Activated CD4-positive, alpha-beta T cell treated with anti-CD3 and anti-CD28 coated beads, Interleukin-2, Interleukin-6, amounts not matched to agents 100 ng/mL and 50 ng/mL, durations not matched to agents 16 hours and 8 hours (primary cell): ENCODE data around the gene ACADVL.

Source experiments
- DNase-seq: peaks from one replicate; pipeline ENCODE4 v3.0.0-alpha.2; 2020

Gene ACADVL

DNA sequence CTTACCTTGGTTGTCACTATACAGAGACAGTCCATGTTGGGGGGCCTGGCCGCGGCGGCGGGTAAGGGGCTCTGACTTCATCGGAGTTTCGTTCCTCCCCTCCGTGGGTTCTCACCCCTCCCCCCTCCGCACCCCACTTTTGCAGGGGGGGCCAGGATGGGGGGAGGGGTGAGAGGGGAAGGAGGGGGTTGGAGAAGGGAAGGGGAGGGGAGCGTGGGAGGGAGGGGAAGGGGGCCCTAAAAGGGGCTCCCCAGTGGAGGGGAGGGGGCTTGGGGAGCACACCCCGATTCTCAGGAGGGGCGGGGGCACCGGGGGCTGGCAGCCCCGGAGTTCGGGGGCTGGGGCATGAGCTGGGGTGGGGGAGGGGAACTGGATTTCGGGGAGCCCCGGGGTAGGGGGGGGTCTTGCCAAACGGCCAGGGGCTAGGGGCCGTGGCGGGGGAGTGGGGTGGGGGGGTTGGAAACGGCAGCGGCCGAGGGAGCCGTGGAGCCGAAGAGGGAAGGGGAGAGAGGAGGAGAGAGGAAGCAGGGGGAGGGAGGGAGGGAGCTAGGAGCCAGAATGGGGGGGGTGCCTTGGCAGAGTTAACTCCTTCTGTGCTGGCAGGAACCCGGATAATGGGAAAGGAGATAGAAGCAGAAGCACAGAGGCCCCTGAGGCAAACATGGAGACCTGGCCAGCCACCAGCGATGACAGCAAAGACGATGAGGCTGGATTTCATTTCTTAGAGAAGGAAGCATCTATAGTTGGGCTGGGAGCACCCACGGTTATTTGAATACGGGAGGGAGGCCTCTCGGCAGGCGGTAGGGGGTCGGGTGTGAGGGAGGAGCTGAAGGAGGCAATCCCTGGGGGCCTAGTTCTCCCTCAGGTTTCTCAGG, 2.4 kb upstream of the ACADVL start:
- DNase-seq, result no peak

DNA sequence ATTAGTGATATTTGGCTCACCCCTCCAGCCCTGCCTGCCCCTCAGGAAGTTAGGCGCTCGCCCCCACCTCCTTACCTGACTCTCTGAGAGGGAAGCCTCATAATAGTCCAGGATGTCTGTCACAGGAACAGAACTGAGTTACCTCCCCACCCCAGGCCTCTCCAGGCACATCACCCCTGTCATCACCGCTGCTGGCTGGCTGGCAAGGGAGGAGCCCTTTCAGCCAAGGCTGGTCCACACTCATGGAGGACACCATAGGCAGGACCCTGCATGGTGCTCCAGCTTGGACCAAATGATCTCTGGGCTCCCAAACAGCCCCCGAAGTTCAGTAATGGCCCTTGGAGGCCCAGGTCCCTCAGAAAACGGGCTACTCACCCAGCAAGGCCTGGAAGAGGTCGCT, 1.6 kb upstream of the ACADVL start:
- no peak for DNase-seq

DNA sequence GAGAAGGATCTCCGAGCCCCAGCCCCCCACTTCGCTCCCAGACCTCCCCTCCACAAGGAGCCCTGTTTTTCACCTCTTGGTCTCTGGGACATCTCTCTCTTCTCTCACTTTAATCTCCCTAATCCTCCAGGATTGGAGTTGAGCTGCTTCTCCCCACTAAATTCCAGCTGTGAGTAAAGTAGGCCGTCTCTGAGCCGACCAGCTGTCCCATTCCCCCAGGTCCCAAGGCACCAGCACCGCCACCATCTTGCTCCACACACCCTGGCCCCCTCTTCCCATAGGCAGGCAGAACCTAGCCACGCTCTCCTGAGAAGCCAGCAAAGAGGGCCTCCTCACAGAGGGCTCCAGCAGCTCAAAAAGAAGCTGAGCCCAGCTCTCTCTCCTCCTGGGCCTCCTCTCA, 980 bp upstream of the ACADVL start:
- DNase-seq, result no peak

DNA sequence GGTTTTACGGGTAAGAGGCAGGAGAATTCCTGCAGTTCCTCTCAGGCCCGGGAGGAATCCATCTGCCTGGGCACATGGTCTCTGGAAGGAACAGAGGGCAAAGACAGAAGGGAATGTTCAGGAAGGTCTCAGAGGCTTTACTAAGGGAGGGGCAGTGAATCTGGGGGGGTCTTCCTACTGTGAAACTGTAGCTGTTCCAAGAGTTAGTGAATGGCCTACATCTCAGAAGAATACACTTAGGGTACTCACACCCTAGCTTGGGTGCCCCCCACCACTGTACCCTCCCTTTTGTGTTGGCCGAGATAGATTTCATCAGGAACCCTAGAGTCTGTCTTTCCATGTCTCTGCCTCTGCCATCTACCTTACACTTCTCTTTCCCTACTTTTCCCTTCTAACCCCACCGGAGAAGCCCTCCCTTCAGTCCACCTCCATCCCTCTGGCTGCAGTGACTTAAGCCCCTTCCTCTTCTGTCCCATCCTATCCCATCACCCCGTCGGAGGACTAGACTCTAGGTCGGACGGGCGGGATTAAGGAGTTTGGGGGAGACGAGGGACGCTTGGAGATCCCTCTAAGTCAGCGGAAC, 418 bp upstream of the ACADVL start:
- DNase-seq, result no peak

DNA sequence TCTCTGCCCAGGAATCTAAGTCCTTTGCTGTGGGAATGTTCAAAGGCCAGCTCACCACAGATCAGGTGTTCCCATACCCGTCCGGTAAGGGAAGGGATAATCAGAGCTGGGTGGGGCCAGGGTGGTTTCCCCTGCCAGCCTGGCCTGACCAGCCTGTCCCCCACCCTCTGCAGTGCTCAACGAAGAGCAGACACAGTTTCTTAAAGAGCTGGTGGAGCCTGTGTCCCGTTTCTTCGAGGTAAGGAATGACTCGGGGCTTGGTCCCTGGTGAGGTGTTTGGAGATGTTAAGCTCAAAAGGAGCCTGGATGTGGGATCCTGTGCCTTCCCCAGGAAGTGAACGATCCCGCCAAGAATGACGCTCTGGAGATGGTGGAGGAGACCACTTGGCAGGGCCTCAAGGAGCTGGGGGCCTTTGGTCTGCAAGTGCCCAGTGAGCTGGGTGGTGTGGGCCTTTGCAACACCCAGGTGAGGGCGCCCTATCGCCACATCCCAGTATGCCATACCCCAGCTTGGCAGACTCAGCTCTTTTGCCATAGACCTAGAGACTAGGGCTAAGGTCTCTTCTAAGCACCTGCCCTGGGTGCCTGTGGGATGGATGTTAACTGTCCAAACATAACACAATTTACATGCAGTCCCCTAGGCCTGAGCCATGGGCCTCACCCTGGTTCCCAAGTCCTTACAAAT, 997 bp downstream of the ACADVL start:
- peak; percentile 79 for DNase-seq

DNA sequence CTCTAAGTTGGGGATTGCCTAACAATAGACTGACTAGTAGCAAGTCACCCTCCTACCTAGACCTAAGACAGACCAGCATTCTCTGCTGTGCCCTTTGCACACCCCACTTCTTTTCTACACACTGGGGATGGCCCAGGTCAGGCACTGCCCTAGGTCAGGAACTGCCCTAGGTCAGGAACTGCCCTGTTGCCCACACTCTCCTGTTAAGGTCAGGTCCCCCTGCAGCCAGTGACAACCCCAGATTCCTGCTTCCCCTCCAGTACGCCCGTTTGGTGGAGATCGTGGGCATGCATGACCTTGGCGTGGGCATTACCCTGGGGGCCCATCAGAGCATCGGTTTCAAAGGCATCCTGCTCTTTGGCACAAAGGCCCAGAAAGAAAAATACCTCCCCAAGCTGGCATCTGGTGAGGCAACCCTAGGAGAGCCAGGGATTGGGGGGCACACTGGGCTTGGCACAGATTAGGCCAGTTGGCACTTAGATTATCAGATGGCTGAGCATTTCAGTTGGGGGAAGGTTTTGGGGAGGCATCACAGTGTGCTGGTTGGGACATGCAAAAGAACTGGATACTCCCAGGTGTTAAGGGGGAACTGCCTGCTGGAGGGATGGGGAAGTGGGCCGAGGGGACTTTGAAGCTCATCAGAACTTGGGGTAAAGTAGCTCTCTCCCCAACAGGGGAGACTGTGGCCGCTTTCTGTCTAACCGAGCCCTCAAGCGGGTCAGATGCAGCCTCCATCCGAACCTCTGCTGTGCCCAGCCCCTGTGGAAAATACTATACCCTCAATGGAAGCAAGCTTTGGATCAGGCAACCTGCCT, 1.7 kb downstream of the ACADVL start:
- no peak for DNase-seq

DNA sequence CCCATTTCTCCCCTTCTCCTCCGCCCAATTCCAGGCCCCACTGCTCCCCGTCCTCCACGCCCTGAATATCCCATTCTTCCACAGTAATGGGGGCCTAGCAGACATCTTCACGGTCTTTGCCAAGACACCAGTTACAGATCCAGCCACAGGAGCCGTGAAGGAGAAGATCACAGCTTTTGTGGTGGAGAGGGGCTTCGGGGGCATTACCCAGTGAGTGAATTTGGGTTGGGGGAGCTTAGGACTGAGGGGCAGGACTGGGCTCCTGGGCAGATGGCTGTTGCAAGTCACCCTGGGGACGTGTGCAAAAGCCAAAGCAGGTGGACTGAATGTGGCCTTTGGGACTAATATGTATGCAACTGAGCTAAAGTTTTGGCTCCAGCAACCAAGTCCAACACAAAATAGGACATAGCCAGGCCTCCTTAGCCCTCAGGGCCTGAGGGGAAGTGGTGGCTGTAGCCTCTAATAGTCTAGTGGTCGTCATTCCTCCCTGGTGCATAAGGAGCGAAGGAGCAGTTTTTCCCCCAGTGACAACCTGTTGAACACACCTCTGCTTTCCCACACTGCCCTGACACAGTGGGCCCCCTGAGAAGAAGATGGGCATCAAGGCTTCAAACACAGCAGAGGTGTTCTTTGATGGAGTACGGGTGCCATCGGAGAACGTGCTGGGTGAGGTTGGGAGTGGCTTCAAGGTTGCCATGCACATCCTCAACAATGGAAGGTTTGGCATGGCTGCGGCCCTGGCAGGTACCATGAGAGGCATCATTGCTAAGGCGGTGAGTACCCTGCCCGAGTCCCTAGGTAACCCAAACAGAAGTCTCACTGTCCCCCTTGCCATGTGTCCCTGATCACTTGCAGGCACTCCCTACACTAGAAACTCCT, 2.6 kb downstream of the ACADVL start:
- DNase-seq, result no peak

DNA sequence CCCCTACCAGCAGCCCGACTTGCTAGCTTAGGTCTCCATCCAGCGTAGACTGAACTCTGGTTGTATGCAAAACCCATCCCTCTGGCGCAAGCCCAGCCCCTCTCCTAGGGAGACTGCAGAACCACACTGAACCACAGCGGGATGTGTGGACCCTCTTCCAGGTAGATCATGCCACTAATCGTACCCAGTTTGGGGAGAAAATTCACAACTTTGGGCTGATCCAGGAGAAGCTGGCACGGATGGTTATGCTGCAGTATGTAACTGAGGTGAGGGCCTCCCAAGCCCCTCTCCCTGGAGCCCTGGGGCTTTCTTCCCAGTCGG, 3.2 kb downstream of the ACADVL start:
- no peak for DNase-seq

DNA sequence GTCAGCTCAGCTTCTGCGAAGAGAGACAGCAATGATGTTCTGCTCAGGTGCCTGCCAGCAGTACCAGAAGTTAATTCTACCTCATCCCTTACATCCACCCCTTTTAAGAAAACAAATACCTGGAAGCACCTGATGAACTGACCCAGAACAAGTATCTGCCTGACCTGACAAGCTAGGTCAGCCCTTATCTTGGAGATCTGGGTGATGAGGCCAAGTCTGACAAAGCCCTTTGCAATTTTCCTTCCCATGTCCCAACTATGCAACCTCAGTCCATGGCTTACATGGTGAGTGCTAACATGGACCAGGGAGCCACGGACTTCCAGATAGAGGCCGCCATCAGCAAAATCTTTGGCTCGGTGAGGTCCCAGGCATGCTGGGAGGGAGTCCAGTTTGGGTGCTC, 3.6 kb downstream of the ACADVL start:
- no peak for DNase-seq

DNA sequence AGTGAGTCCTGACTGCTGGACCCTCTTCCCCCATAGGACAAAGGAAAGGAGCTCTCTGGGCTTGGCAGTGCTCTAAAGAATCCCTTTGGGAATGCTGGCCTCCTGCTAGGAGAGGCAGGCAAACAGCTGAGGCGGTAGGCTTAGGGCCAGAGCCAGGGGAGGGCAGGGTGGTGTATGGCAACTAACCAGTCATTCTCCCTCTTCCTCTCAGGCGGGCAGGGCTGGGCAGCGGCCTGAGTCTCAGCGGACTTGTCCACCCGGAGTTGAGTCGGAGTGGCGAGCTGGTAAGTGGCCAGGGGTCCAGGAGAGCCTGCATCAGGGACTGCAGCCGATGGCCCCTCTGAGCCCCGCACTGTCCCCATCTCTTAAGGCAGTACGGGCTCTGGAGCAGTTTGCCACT, 4.4 kb downstream of the ACADVL start:
- DNase-seq, result no peak

DNA sequence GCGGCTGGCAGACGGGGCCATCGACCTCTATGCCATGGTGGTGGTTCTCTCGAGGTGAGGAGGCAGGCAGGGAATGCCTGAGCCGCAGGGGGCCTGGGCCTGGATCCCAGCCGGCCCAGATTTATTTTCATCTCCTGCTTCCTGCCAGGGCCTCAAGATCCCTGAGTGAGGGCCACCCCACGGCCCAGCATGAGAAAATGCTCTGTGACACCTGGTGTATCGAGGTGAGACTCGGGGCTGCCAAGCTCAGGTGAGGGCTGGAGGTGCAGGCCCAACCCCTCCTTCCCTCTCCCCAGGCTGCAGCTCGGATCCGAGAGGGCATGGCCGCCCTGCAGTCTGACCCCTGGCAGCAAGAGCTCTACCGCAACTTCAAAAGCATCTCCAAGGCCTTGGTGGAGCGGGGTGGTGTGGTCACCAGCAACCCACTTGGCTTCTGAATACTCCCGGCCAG, 4.9 kb downstream of the ACADVL start:
- no peak for DNase-seq

DNA sequence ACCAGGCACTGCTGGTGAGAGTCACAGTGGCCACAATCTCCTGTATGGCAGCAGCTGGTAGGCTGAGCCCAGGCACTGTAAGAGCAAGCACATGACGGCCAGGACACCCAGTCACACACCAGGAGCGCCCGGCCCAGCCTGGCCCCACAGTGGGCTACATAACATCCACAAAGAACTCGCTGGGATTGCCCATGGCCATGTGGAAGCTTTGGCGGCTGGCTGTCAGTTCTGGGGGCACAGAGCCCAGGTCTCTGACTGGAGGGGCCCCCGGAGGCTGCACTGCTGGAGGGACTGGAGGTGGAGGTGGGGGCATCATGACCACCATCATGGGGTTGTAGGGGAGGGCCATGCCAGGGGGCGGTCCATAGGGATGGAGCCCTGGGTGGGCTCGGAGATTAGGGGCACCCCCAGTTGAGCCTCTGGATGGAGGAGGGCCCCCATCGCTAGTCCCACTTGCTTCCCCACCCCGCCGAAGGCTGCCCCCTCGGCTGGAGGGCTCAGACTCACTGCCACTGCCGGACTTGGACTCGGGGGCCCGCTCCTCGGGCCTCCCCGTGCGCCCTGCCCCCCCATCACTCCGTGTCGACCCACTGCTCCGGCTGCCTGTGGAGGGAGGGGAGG, 6.1 kb downstream of the ACADVL start:
- DNase-seq, result no peak

DNA sequence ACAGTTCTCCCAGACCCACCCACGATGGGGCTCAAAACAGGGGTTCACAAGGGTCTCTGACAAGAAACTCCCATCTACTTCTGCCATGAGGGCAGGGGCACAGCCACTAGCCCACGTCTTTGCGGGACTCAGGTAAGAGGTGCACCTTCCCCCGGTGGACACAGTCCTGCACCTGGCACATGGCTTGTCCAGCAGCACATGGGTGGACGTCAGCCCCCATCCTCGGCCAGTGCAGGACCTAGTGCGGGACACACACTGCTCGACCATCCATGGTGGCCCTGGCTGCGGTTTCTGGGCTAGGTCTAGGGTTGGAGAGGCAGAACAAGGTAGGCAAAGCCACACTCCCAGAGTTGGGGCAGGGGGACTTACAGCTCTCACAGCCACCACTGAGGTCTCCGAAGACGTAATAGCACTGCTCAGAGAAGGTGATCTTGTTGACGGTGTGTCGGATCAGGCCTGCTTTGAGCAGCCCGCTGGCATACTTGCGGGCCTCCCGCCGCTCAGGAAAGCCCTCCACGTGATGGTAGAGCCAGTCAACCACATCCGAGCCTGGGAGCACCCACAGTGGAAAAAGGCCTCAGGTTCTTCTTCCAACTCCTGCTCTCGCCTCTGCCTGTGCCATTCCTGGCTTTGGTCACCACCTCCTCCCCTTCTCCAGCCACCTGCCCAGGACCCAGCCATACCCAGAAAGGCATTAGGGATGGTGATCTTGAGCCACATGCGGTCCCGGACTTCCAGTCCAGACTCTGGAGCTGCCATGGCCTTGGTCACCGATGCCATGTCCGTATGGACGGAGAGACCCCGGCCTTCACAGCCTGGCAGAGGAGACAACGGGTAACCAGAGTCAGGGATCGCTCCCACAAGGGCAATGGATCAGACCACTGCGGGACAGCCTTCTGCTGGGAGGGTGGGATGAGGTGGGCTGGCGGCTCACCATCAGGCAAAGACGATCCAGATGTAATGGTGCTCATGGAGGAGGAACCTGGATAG, 7.3 kb downstream of the ACADVL start:
- no peak for DNase-seq

DNA sequence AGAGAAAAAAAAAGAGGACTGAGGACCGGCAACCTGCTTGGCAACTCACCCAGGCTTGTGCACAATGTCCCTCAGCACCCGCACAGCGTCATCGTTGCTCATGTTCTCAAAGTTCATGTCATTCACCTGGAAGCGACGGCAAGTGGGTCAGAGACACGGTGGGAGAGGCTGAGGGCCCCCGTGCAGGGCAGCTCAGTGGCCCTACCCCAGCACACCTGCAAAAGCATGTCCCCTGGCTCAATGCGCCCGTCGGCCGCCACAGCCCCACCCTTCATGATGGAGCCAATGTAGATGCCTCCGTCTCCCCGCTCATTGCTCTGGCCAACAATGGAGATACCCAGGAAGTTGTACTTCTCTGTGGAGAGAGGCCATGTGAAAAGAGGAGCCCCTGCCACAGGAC, 9.2 kb downstream of the ACADVL start:
- DNase-seq, result no peak

DNA sequence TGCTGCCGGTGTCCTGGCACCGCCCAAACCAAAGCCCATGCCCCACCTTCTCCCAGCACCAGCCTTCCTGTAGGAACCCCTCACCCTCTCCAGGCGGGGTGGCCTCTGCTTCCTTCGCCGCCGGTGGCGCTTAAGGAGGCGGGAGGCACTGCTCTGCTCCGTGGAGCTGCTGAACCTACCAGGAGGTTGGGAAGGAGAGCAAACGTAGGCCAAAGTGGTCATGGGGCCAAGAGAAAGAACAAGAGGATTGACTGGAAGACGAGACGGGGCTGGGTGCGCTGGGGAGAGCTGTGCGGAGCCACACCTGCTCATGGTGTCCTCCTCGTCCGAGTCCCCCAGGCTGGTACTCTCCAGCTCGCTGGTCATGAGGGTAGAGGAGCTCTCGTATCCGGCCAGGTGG, 9.8 kb downstream of the ACADVL start:
- DNase-seq, result no peak

DNA sequence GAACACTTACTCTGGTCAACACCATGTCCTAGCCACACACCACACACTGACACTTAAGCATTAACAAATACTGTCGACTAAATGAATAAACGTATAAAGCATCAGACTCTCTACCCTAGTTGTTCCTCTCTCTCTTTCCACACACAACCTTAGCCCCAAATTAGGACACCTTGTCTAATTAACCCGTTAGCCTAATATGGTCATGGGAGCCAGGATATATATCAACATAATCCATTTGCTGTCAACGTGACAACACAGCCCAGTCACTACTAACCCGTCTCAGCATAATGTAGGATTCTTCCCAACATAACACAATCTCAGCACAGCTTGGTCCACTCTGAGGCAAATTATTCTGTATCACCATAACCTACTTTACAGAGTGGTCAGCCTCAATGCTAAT, 12.4 kb downstream of the ACADVL start:
- no peak for DNase-seq

DNA sequence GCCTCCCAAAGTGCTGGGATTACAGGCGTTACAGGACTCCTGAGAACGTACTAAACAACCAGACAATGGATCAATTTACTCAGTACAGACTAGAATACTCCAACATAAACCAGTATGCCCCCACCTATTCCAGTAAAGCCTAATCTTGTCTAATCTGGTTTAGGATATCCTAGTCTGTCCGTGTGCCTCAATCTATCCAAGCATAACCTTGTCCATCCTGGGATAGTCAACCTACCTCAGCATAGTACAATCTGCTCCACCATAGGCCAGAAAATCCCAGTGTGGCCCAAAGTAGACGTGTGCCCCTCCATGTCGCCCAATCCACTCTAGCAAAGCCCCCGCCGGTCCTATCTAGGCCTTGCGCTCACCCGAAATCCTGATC, 14.0 kb downstream of the ACADVL start:
- DNase-seq, result no peak

DNA sequence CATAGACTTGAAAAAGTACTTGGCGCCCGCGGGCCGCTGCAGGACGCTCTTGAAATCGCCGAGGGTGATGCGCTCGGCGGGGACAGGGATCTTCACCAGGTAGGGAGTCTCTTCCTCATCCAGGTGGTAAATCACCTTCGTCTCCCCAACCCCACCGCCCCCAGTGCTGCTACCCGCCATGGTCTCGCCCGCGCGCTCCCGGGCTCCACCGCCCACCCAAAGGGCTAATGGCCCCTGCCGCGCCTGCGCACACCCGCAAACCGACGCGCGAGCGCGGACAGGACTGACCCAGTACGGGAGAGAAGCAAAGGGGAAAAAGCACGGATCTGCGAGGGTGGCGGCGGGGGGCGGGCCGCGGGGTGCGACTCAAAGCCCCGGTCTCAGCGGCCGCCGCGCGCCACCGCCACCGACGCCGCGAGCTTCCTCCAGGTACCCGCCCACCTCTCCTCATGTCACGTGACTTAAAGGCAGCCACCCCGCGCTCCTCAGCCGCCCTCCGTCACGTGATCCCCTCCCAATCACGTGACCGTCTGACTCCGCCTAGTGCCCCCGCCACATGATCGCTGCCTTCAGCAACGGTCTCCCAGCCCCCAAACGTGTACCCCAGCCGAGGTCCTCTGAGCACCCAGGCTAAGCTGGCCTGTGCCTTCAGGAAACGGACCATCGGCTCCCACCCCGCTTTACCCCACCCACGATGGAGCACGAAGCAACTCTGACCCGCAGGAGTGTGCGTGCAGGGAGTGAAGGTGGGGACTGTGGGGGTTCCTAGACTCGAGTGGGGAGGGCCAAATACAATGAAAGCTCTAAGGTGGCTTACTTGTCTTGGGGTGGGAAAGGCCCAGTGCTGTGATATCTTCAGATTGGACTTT, 14.6 kb downstream of the ACADVL start, which contains the start of gene DVL2:
TSS of gene DVL2 (minus strand) at position 435 of the 869 bp plus-strand sequence. CDS start at position 180, 255 bp downstream.
- peak; percentile 97 for DNase-seq
